Measurements from ENCODE around the gene PPP1R37.

PPP1R37 gene

GRCh38 chr19:45159210-45159970 lies 66.4 kb downstream of the PPP1R37 start:
- no peak for TF ChIP-seq CTCF (IDR thresholded peaks at IDR 0.05)

- TF ChIP-seq CTCF (IDR thresholded peaks at IDR 0.05), result no peak
These were observed 67.0 kb downstream of the PPP1R37 start for GRCh38 chr19:45159971-45160324.

- no peak for TF ChIP-seq CTCF (IDR thresholded peaks at IDR 0.05)
These were observed 68.1 kb downstream of the PPP1R37 start, which contains the start of gene NKPD1 for GRCh38 chr19:45160870-45161737. NKPD1 (minus strand) TSS chr19:45160982; CDS start chr19:45160150, 832 bp downstream.

- TF ChIP-seq CTCF (IDR thresholded peaks at IDR 0.05), result no peak
These were observed 69.0 kb downstream of the PPP1R37 start for GRCh38 chr19:45161738-45162607.

GRCh38 chr19:45162608-45163143 lies 69.7 kb downstream of the PPP1R37 start:
- no peak for TF ChIP-seq CTCF (IDR thresholded peaks at IDR 0.05)

GRCh38 chr19:45163156-45163555 lies 70.2 kb downstream of the PPP1R37 start:
- TF ChIP-seq CTCF (IDR thresholded peaks at IDR 0.05), result no peak
